Kidney (tissue), 14 donors: Measurements from ENCODE around the gene ARL4D. TPM values are rescaled to one million over a fixed set of nuclear protein-coding genes. Genes with fewer than 3 reads are reported as not detected.

Source experiments
- DNase-seq, 5 donors: peaks; one replicate each; pipeline ENCODE4 v3.0.0-alpha.2; 2013 to 2020
- FAIRE-seq: peaks from 2 replicates; lab custom pipeline; 2012; peaks lifted over from hg19 to GRCh38; lab: Jason Lieb, UNC
- H3K27ac ChIP-seq, 2 donors: one replicate each; pipeline ENCODE4 v1.7.0; 2013; ENCODE audit warnings: low read depth in 2 of 2, low read length in 2 of 2, inconsistent platforms in 1 of 2
- H3K27me3 ChIP-seq: one replicate; pipeline ENCODE4 v1.7.1; 2013; ENCODE audit warnings: low read length, inconsistent platforms; ENCODE audit not compliant: control insufficient read depth, insufficient read depth
- H3K36me3 ChIP-seq, 3 donors: one replicate each; pipeline versions ENCODE4 v1.7.0 to v1.7.1; 2013; ENCODE audit warnings: low read length in 3 of 3, control low read depth in 1 of 3, inconsistent platforms in 1 of 3; ENCODE audit not compliant: insufficient read depth in 3 of 3, control insufficient read depth in 2 of 3
- H3K4me1 ChIP-seq, 3 donors: one replicate each; pipeline versions ENCODE4 v1.7.0 to v1.7.1; 2013; ENCODE audit warnings: low read length in 3 of 3, inconsistent platforms in 1 of 3, low read depth in 1 of 3; ENCODE audit not compliant: control insufficient read depth in 2 of 3, insufficient read depth in 2 of 3
- H3K4me3 ChIP-seq, 3 donors: one replicate each; pipeline versions ENCODE4 v1.7.0 to v1.8.1; 2013; ENCODE audit warnings: low read length in 3 of 3, control low read depth in 1 of 3, inconsistent platforms in 1 of 3
- H3K9ac ChIP-seq, 3 donors: one replicate each; pipeline versions ENCODE4 v1.7.0 to v1.7.1; 2013; ENCODE audit warnings: low read length in 3 of 3, control low read depth in 1 of 3, inconsistent platforms in 1 of 3
- H3K9me3 ChIP-seq, 3 donors: one replicate each; pipeline versions ENCODE4 v1.7.0 to v1.7.1; 2013; ENCODE audit warnings: low read length in 3 of 3, control low read depth in 1 of 3, inconsistent platforms in 1 of 3; ENCODE audit not compliant: control insufficient read depth in 2 of 3, insufficient read depth in 1 of 3
- intact Hi-C: fragments of 100-400 bp; cut with DNase I; formaldehyde crosslinking; loops from one replicate; pipeline ENCODE4 v1.11.1; 2022
- polyA plus RNA-seq: library from polyadenylated mRNA; stranded (reverse); fragments of 350-450 nt; fragmentation: Illumina TruSeq; extraction: RNeasy Lipid Tissue Mini Kit (QIAGEN cat#74804); gene quantifications from one replicate; pipeline ENCODE4 v1.2.3, GENCODE V29; 2014; ENCODE audit warnings: low read depth, low replicate concordance; ENCODE audit not compliant: insufficient read depth
- total RNA-seq: library from RNA; stranded (reverse); fragmentation: NEBNext Ultra II Directional; extraction: Animal tissue kit (Norgen Biotek cat#: 25700); gene quantifications from one replicate; pipeline ENCODE4 v1.2.1, GENCODE V29; 2021
- TF ChIP-seq, protein P1 (sequence below): IDR thresholded peaks from 3 replicates; pipeline ENCODE4 v1.5.1; 2012; ENCODE audit warnings: mild to moderate bottlenecking, moderate library complexity, borderline replicate concordance; ENCODE audit not compliant: insufficient read depth; ENCODE audit errors: extremely low read depth
- donor health status: control.
- donor health status: control.
- donor health status: control.
- donor health status: control.
- donor health status: control.
- donor health status: DM: yes; HTN: yes; CAD: no.
- donor health status: Normal renal cell carcinoma (clear cell type).

ARL4D gene
- total and polyA plus RNA-seq, 2 donors from 2014 or later, result 48.8 to 81.2 TPM

DNA sequence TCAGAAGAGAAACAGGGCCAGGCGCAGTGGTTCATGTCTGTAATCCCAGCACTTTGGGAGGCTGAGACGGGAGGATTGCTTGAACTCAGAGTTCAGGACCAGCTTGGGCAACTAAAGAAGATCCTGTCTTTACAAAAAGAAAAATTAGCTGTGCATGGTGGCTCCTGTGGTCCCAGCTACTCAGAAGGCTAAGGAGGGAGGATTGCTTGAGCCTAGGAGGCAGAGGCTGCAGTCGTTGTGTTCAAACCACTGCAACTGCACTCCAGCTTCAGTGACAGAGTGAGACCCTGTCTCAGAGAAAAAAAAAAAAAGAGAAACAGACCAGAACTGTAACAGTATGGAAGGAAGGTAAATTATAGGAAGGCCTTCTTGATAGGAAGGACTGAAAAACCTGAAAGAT is 10.3 kb downstream of the ARL4D start:
- Histone ChIP-seq H3K27ac (no peak overlapping the region), H3K36me3 (no peaks in the 10 kb centered on the region), H3K9me3 (no peaks in the 10 kb centered on the region), H3K9ac (no peak overlapping the region), H3K4me1 (peaks cover 0 to 2% (median 0%) of the 10 kb centered on the region in 3 donors), H3K27me3 (no peaks in the 10 kb centered on the region), H3K4me3 (no peak overlapping the region)
- no peak for FAIRE-seq
- TF ChIP-seq, protein P1, sequence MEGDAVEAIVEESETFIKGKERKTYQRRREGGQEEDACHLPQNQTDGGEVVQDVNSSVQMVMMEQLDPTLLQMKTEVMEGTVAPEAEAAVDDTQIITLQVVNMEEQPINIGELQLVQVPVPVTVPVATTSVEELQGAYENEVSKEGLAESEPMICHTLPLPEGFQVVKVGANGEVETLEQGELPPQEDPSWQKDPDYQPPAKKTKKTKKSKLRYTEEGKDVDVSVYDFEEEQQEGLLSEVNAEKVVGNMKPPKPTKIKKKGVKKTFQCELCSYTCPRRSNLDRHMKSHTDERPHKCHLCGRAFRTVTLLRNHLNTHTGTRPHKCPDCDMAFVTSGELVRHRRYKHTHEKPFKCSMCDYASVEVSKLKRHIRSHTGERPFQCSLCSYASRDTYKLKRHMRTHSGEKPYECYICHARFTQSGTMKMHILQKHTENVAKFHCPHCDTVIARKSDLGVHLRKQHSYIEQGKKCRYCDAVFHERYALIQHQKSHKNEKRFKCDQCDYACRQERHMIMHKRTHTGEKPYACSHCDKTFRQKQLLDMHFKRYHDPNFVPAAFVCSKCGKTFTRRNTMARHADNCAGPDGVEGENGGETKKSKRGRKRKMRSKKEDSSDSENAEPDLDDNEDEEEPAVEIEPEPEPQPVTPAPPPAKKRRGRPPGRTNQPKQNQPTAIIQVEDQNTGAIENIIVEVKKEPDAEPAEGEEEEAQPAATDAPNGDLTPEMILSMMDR, result no peak
- DNase-seq, result peak in 1 of 5 donors; percentile 0
- intact Hi-C loops, result no loop called here

DNA sequence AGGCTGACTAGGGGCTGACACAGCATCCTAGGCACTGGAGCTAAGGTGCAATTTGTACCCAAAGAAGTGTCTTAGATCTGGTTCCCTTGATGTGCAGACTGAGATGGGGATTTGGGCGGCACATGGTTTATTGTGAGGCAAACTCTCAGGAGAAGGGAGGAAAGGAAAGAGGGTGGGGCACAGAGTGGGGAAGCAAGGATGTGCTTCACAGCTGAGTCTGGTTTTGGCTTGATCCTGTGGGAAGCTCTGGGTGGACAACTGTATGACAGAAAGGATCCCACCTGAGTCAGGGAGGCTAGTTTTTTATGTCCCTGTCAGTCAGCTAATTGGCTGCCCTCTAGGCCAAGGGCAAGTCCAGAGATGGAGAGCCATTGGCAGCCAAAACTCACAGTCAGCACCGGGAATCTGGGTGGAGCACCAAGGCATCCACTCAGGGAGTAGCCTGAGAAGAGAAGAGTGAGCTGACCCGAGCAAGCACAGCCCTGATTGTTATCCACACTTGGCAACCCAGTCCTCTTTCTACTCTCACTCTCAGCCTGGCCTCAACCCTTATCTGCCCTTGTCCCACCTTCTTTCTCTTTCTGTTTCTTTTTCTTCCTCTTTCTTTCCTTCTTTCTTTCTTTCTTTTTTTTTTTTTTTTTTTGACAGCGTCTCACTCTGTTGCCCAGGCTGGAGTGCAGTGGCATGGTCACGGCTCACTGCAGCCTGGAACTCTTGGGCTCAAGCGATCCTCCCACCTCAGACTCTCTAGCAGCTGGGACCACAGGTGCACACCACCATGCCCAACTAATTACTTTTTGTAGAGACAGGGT is 12.0 kb downstream of the ARL4D start:
- peaks cover 0 to 2% (median 0%) of the 10 kb centered on the region in 3 donors for H3K4me1 ChIP-seq
- H3K9me3 ChIP-seq, result no peaks in the 10 kb centered on the region
- no peak overlapping the region for H3K4me3 ChIP-seq
- no peak overlapping the region for H3K9ac ChIP-seq
- FAIRE-seq, result no peak
- H3K36me3 ChIP-seq, result no peaks in the 10 kb centered on the region
- peak in 1 of 5 donors; percentile 4 for DNase-seq
- TF ChIP-seq, protein P1, result no peak
- no peak overlapping the region for H3K27ac ChIP-seq
- H3K27me3 ChIP-seq, result no peaks in the 10 kb centered on the region
- intact Hi-C loops, result no loop called here

DNA sequence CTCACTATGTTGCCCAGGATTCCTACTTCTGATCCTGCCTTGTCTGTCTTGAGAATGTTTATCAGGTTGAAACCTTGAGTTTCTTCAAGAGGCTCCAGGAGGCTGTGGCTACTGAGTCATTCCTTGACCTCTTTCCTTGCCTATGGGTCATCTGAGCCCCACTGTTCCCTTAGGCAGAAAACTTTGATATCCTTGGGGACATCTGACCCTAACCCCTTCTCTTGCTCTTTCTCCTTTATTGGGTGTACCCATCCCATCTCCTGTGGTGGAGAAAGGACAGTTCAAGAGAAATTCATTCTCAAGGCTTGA is 12.5 kb downstream of the ARL4D start:
- intact Hi-C loops, result no loop called here

More for the DNA sequence above, 12.5 kb downstream of the ARL4D start:
- no peak for FAIRE-seq
- Histone ChIP-seq H3K4me1 (peaks cover 0 to 2% (median 0%) of the 10 kb centered on the region in 3 donors), H3K9ac (no peak overlapping the region), H3K9me3 (no peaks in the 10 kb centered on the region), H3K36me3 (no peaks in the 10 kb centered on the region), H3K27ac (no peak overlapping the region), H3K4me3 (no peak overlapping the region), H3K27me3 (no peaks in the 10 kb centered on the region)
- DNase-seq, result no peak
- TF ChIP-seq, protein P1, result no peak
